ENCODE measurements around the gene RNF126. TPM values are rescaled to one million over a fixed set of nuclear protein-coding genes. Genes with fewer than 3 reads are reported as not detected.
A peak's percentile ranks its signal among the peaks of the same experiment; 100 is the strongest.

Gene RNF126
- total RNA-seq (16.1 TPM), polyA plus RNA-seq (38.2 TPM)
- long read RNA-seq, donor 1, partial matches to known transcripts, result 0 of 4 reads
- long read RNA-seq, donor 1, other reads (novel, unspliced or antisense), result 0 of 4 reads
- long read RNA-seq, donor 2, transcript RNF126-201 (9 exons, 1,694 nt), result major isoform, 21 of 26 reads
- long read RNA-seq, donor 2, partial matches to known transcripts, result 0 of 26 reads
- long read RNA-seq, donor 2, other reads (novel, unspliced or antisense), result 0 of 26 reads
- long read RNA-seq, donor 3, transcript RNF126-201 (9 exons, 1,694 nt), result major isoform, 16 of 21 reads
- long read RNA-seq, donor 3, partial matches to known transcripts, result 0 of 21 reads
- long read RNA-seq, donor 3, other reads (novel, unspliced or antisense), result 0 of 21 reads
- long read RNA-seq, donor 4, transcript RNF126-201 (9 exons, 1,694 nt), result major isoform, 9 of 10 reads
- long read RNA-seq, donor 4, partial matches to known transcripts, result 0 of 10 reads
- long read RNA-seq, donor 4, other reads (novel, unspliced or antisense), result 0 of 10 reads
- long read RNA-seq, donor 5, transcript RNF126-201 (9 exons, 1,694 nt), result major isoform, 20 of 23 reads
- long read RNA-seq, donor 5, partial matches to known transcripts, result 0 of 23 reads
- long read RNA-seq, donor 5, other reads (novel, unspliced or antisense), result 0 of 23 reads
- long read RNA-seq, donor 6, transcript RNF126-201 (9 exons, 1,694 nt), result major isoform, 13 of 16 reads
- long read RNA-seq, donor 6, partial matches to known transcripts, result 0 of 16 reads
- long read RNA-seq, donor 6, other reads (novel, unspliced or antisense), result 0 of 16 reads
- long read RNA-seq, donor 7, transcript RNF126-201 (9 exons, 1,694 nt), result major isoform, 12 of 16 reads
- long read RNA-seq, donor 7, partial matches to known transcripts, result 0 of 16 reads
- long read RNA-seq, donor 7, other reads (novel, unspliced or antisense), result 0 of 16 reads
- long read RNA-seq, donor 8, transcript RNF126-201 (9 exons, 1,694 nt), result major isoform, 5 of 7 reads
- long read RNA-seq, donor 8, partial matches to known transcripts, result 0 of 7 reads
- long read RNA-seq, donor 8, other reads (novel, unspliced or antisense), result 0 of 7 reads
- long read RNA-seq, donor 9, partial matches to known transcripts, result 0 of 9 reads
- long read RNA-seq, donor 9, other reads (novel, unspliced or antisense), result 0 of 9 reads
- long read RNA-seq, donor 10, transcript RNF126-201 (9 exons, 1,694 nt), result major isoform, 10 of 11 reads
- long read RNA-seq, donor 10, partial matches to known transcripts, result 0 of 11 reads
- long read RNA-seq, donor 10, other reads (novel, unspliced or antisense), result 0 of 11 reads

GRCh38 chr19:662962-663681 lies at the start of gene RNF126:
TSS of gene RNF126 (minus strand) at chr19:663214. CDS start at chr19:663121, 93 bp downstream.
- Histone ChIP-seq H3K36me3 (ENCODE audit: control insufficient read depth in 2 of 2, insufficient read depth in 2 of 2, low read length in 1 of 2) (peaks cover 9 to 12% of the 10 kb centered on the region in 2 donors), H3K4me3 (ENCODE audit: low read length in 2 of 2) (peak within 1 kb of the TSS; percentile 66 to 95), H3K9me3 (ENCODE audit: control insufficient read depth in 2 of 2, insufficient read depth in 1 of 2, low read length in 1 of 2) (peaks cover 0 to 23% of the 10 kb centered on the region in 2 donors), H3K27me3 (ENCODE audit: control insufficient read depth in 2 of 2, insufficient read depth in 1 of 2, low read length in 1 of 2) (peaks cover 0 to 3% of the 10 kb centered on the region in 2 donors), H3K4me1 (ENCODE audit: control insufficient read depth in 2 of 2, insufficient read depth in 2 of 2, low read length in 2 of 2) (peaks cover 25 to 40% of the 10 kb centered on the region in 2 donors), H3K27ac (ENCODE audit: low read depth in 1 of 2, low read length in 1 of 2) (peak within 1 kb of the TSS; percentile 82 to 89)
- 1% methylated on average over 97 of the region's 97 CpGs for WGBS
- DNase-seq (ENCODE audit: low read depth in 6 of 9, low spot score in 9 of 9), result peak in 7 of 9 donors; percentile 71 to 92 (median 82)

GRCh38 chr19:711254-711653 lies 48.2 kb upstream of the RNF126 start:
- Histone ChIP-seq H3K4me3 (ENCODE audit: low read length in 2 of 2) (no peak overlapping the region), H3K9me3 (ENCODE audit: control insufficient read depth in 2 of 2, insufficient read depth in 1 of 2, low read length in 1 of 2) (peaks cover 3 to 14% of the 10 kb centered on the region in 2 donors), H3K27ac (ENCODE audit: low read depth in 1 of 2, low read length in 1 of 2) (no peak overlapping the region), H3K27me3 (ENCODE audit: control insufficient read depth in 2 of 2, insufficient read depth in 1 of 2, low read length in 1 of 2) (peaks cover 32 to 53% of the 10 kb centered on the region in 2 donors), H3K36me3 (ENCODE audit: control insufficient read depth in 2 of 2, insufficient read depth in 2 of 2, low read length in 1 of 2) (no peaks in the 10 kb centered on the region), H3K4me1 (ENCODE audit: control insufficient read depth in 2 of 2, insufficient read depth in 2 of 2, low read length in 2 of 2) (peaks cover 0 to 3% of the 10 kb centered on the region in 2 donors)
- WGBS, result 94% methylated on average over 8 of the region's 8 CpGs
- DNase-seq (ENCODE audit: low read depth in 6 of 9, low spot score in 9 of 9), result no peak

- Histone ChIP-seq H3K4me3 (ENCODE audit: low read length in 2 of 2) (no peak overlapping the region), H3K9me3 (ENCODE audit: control insufficient read depth in 2 of 2, insufficient read depth in 1 of 2, low read length in 1 of 2) (peaks cover 3 to 14% of the 10 kb centered on the region in 2 donors), H3K36me3 (ENCODE audit: control insufficient read depth in 2 of 2, insufficient read depth in 2 of 2, low read length in 1 of 2) (no peaks in the 10 kb centered on the region), H3K27ac (ENCODE audit: low read depth in 1 of 2, low read length in 1 of 2) (no peak overlapping the region), H3K27me3 (ENCODE audit: control insufficient read depth in 2 of 2, insufficient read depth in 1 of 2, low read length in 1 of 2) (peaks cover 32 to 53% of the 10 kb centered on the region in 2 donors), H3K4me1 (ENCODE audit: control insufficient read depth in 2 of 2, insufficient read depth in 2 of 2, low read length in 2 of 2) (peaks cover 0 to 3% of the 10 kb centered on the region in 2 donors)
- 94% methylated on average over 21 of the region's 21 CpGs for WGBS
- DNase-seq (ENCODE audit: low read depth in 6 of 9, low spot score in 9 of 9), result no peak
Measured at GRCh38 chr19:710767-711166, 47.8 kb upstream of the RNF126 start.

GRCh38 chr19:709965-710571 lies 47.1 kb upstream of the RNF126 start:
- no peaks in the 10 kb centered on the region for H3K36me3 ChIP-seq (ENCODE audit: control insufficient read depth in 2 of 2, insufficient read depth in 2 of 2, low read length in 1 of 2)
- no peak overlapping the region for H3K4me3 ChIP-seq (ENCODE audit: low read length in 2 of 2)
- no peak overlapping the region for H3K27ac ChIP-seq (ENCODE audit: low read depth in 1 of 2, low read length in 1 of 2)
- 73% methylated on average over 27 of the region's 27 CpGs for WGBS
- H3K9me3 ChIP-seq (ENCODE audit: control insufficient read depth in 2 of 2, insufficient read depth in 1 of 2, low read length in 1 of 2), result peaks cover 3 to 7% of the 10 kb centered on the region in 2 donors
- DNase-seq (ENCODE audit: low read depth in 6 of 9, low spot score in 9 of 9), result no peak
- H3K27me3 ChIP-seq (ENCODE audit: control insufficient read depth in 2 of 2, insufficient read depth in 1 of 2, low read length in 1 of 2), result peaks cover 32 to 53% of the 10 kb centered on the region in 2 donors
- peaks cover 0 to 3% of the 10 kb centered on the region in 2 donors for H3K4me1 ChIP-seq (ENCODE audit: control insufficient read depth in 2 of 2, insufficient read depth in 2 of 2, low read length in 2 of 2)

- DNase-seq (ENCODE audit: low read depth in 6 of 9, low spot score in 9 of 9), result no peak
- no peak overlapping the region for H3K27ac ChIP-seq (ENCODE audit: low read depth in 1 of 2, low read length in 1 of 2)
- peaks cover 1 to 3% of the 10 kb centered on the region in 2 donors for H3K4me1 ChIP-seq (ENCODE audit: control insufficient read depth in 2 of 2, insufficient read depth in 2 of 2, low read length in 2 of 2)
- 9% methylated on average over 78 of the region's 78 CpGs for WGBS
- peaks cover 32 to 59% of the 10 kb centered on the region in 2 donors for H3K27me3 ChIP-seq (ENCODE audit: control insufficient read depth in 2 of 2, insufficient read depth in 1 of 2, low read length in 1 of 2)
- H3K36me3 ChIP-seq (ENCODE audit: control insufficient read depth in 2 of 2, insufficient read depth in 2 of 2, low read length in 1 of 2), result no peaks in the 10 kb centered on the region
- H3K9me3 ChIP-seq (ENCODE audit: control insufficient read depth in 2 of 2, insufficient read depth in 1 of 2, low read length in 1 of 2), result peaks cover 3 to 7% of the 10 kb centered on the region in 2 donors
- peak overlapping the region in 1 of 2 donors; percentile 46 for H3K4me3 ChIP-seq (ENCODE audit: low read length in 2 of 2)
Measured at GRCh38 chr19:709196-709964, 46.4 kb upstream of the RNF126 start.

GRCh38 chr19:708154-709143 lies 45.4 kb upstream of the RNF126 start, which contains the start of gene PALM:
TSS of gene PALM (plus strand) at chr19:708935. CDS start at chr19:709147, 212 bp downstream.
- H3K9me3 ChIP-seq (ENCODE audit: control insufficient read depth in 2 of 2, insufficient read depth in 1 of 2, low read length in 1 of 2), result peaks cover 5 to 7% of the 10 kb centered on the region in 2 donors
- peaks cover 3 to 5% of the 10 kb centered on the region in 2 donors for H3K4me1 ChIP-seq (ENCODE audit: control insufficient read depth in 2 of 2, insufficient read depth in 2 of 2, low read length in 2 of 2)
- H3K27me3 ChIP-seq (ENCODE audit: control insufficient read depth in 2 of 2, insufficient read depth in 1 of 2, low read length in 1 of 2), result peaks cover 32 to 65% of the 10 kb centered on the region in 2 donors
- H3K4me3 ChIP-seq (ENCODE audit: low read length in 2 of 2), result peak within 1 kb of the TSS in 1 of 2 donors; percentile 46
- 14% methylated on average over 89 of the region's 93 CpGs for WGBS
- no peaks in the 10 kb centered on the region for H3K36me3 ChIP-seq (ENCODE audit: control insufficient read depth in 2 of 2, insufficient read depth in 2 of 2, low read length in 1 of 2)
- no peak for DNase-seq (ENCODE audit: low read depth in 6 of 9, low spot score in 9 of 9)
- H3K27ac ChIP-seq (ENCODE audit: low read depth in 1 of 2, low read length in 1 of 2), result no peak within 1 kb of the TSS

- peaks cover 5 to 7% of the 10 kb centered on the region in 2 donors for H3K9me3 ChIP-seq (ENCODE audit: control insufficient read depth in 2 of 2, insufficient read depth in 1 of 2, low read length in 1 of 2)
- no peak overlapping the region for H3K27ac ChIP-seq (ENCODE audit: low read depth in 1 of 2, low read length in 1 of 2)
- H3K36me3 ChIP-seq (ENCODE audit: control insufficient read depth in 2 of 2, insufficient read depth in 2 of 2, low read length in 1 of 2), result no peaks in the 10 kb centered on the region
- 24% methylated on average over 14 of the region's 14 CpGs for whole genome bisulfite sequencing
- no peak for DNase-seq (ENCODE audit: low read depth in 6 of 9, low spot score in 9 of 9)
- peaks cover 3 to 5% of the 10 kb centered on the region in 2 donors for H3K4me1 ChIP-seq (ENCODE audit: control insufficient read depth in 2 of 2, insufficient read depth in 2 of 2, low read length in 2 of 2)
- H3K4me3 ChIP-seq (ENCODE audit: low read length in 2 of 2), result no peak overlapping the region
- H3K27me3 ChIP-seq (ENCODE audit: control insufficient read depth in 2 of 2, insufficient read depth in 1 of 2, low read length in 1 of 2), result peaks cover 19 to 44% of the 10 kb centered on the region in 2 donors
Measured at GRCh38 chr19:704447-704741, 41.4 kb upstream of the RNF126 start.

Measured in thymus (tissue), 14 donors.